Measurements from ENCODE around the gene MRS2.

The MRS2 gene

DNA sequence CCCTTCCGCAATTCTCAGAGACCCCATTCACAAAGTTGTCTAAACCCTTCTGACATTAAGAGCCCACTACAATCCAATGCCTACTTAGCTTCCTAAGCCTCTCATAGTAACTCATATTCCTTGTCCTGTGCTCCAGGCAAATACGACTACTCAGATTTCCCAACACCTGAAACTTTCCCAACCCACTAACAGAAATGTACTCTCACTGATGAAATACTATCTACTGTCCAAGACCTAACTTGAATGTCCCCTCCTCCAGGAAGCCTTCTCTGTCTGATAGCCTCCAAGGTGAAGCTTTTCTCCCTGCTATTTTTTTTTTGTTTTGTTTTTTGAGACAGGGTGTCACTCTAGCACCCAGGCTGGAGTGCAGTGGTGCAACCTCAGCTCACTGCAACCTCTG is 56.2 kb downstream of the MRS2 start:
- TF ChIP-seq, protein P1, sequence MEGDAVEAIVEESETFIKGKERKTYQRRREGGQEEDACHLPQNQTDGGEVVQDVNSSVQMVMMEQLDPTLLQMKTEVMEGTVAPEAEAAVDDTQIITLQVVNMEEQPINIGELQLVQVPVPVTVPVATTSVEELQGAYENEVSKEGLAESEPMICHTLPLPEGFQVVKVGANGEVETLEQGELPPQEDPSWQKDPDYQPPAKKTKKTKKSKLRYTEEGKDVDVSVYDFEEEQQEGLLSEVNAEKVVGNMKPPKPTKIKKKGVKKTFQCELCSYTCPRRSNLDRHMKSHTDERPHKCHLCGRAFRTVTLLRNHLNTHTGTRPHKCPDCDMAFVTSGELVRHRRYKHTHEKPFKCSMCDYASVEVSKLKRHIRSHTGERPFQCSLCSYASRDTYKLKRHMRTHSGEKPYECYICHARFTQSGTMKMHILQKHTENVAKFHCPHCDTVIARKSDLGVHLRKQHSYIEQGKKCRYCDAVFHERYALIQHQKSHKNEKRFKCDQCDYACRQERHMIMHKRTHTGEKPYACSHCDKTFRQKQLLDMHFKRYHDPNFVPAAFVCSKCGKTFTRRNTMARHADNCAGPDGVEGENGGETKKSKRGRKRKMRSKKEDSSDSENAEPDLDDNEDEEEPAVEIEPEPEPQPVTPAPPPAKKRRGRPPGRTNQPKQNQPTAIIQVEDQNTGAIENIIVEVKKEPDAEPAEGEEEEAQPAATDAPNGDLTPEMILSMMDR (IDR thresholded peaks at IDR 0.05; ENCODE audit: insufficient read depth, low read length, poor library complexity, severe bottlenecking), result no peak

DNA sequence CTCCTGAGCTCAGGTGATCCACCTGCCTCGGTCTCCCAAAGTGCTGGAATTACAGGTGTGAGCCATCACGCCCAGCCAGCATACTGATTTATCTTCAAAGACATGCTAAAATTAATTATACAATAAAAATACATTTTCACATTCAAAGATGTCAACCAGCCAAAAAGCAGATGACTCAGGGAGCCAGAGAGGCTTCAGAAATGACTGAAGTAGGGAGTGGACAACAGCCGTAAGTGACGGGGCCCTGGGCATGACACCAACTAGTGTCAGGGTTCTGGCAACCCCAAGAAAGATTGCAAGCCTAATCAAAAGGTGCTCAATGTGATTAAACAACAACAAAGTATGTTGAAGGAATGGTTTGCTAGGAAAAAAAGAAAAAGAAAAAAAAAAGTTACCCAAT is 58.2 kb downstream of the MRS2 start:
- no peaks in the 10 kb centered on the region for H3K27me3 ChIP-seq (replicated peaks; ENCODE audit: control insufficient read depth, insufficient read depth, low read length)
- no peak overlapping the region for H3K4me3 ChIP-seq (replicated peaks; ENCODE audit: low read depth, low read length)
- TF ChIP-seq, protein P1 (IDR thresholded peaks at IDR 0.05; ENCODE audit: insufficient read depth, low read length, poor library complexity, severe bottlenecking), result no peak

More for the DNA sequence above, 56.2 kb downstream of the MRS2 start:
- Histone ChIP-seq H3K36me3 (ENCODE audit: control insufficient read depth, insufficient read depth, low read length) (no peaks in the 10 kb centered on the region), H3K4me3 (replicated peaks; ENCODE audit: low read depth, low read length) (no peak overlapping the region), H3K27me3 (replicated peaks; ENCODE audit: control insufficient read depth, insufficient read depth, low read length) (no peaks in the 10 kb centered on the region)
- DNase-seq (ENCODE audit: extremely low read depth, insufficient read length), result no peak

DNA sequence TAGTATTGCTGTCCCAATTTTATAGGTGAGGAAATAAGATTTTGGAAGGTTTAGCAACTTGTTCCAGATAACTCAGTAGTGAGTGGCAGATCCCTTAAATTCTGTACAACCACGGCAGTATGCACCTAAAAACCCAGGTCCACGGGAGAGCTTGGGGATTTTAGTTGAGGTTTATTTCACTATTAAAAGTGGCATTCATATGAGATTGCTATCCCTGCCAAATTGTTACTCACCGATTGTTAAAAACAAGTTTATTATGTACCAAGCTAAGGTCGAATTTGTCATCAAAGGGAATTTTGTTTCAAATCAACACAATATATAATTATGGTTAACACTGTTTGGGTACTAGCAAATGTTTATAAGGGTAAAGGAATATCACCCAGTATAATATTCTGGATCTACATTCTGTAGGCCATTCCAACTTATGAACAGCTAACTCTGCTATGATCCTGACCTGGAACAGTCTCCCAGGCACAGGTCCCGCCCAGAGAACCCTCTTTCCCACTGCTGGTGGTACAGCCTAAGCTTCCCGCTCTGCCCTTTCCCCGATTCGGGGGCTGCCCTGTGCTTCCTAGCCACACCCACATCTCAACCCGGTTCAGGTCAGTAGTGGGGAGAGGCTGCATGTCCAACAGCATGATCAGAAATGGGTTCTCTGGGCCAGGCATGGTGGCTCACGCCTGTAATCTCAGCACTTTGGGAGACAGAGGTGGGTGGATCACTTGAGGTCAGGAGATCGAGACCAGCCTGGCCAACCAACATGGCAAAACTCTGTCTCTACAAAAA is 61.7 kb downstream of the MRS2 start:
- no peaks in the 10 kb centered on the region for H3K36me3 ChIP-seq (ENCODE audit: control insufficient read depth, insufficient read depth, low read length)
- TF ChIP-seq, protein P1 (IDR thresholded peaks at IDR 0.05; ENCODE audit: insufficient read depth, low read length, poor library complexity, severe bottlenecking), result no peak
- H3K4me3 ChIP-seq (replicated peaks; ENCODE audit: low read depth, low read length), result no peak overlapping the region
- no peak for DNase-seq (ENCODE audit: extremely low read depth, insufficient read length)
- no peaks in the 10 kb centered on the region for H3K27me3 ChIP-seq (replicated peaks; ENCODE audit: control insufficient read depth, insufficient read depth, low read length)

More for the DNA sequence above, 58.2 kb downstream of the MRS2 start:
- DNase-seq (ENCODE audit: extremely low read depth, insufficient read length), result no peak
- H3K36me3 ChIP-seq (ENCODE audit: control insufficient read depth, insufficient read depth, low read length), result no peaks in the 10 kb centered on the region

DNA sequence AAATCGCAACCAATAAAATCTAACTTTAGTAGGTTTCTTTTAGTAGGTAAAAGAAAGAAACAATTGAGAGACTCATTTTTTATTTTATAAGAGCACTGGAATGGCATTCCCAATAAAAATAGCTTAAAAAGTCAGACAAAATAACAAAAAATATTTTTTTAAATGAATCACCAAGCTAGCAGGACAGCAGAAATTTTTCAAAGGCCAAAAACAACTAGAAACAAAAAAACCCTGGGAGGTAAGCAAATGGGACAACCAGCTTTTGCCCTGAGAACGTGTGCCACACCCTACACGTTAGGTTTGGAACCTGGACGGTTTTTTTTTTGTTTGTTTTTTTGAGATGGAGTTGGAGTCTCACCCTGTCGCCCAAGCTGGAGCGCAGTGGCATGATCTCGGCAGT is 67.1 kb downstream of the MRS2 start:
- Histone ChIP-seq H3K27me3 (replicated peaks; ENCODE audit: control insufficient read depth, insufficient read depth, low read length) (no peaks in the 10 kb centered on the region), H3K36me3 (ENCODE audit: control insufficient read depth, insufficient read depth, low read length) (no peaks in the 10 kb centered on the region), H3K4me3 (replicated peaks; ENCODE audit: low read depth, low read length) (no peak overlapping the region)
- DNase-seq (ENCODE audit: extremely low read depth, insufficient read length), result no peak
- TF ChIP-seq, protein P1 (IDR thresholded peaks at IDR 0.05; ENCODE audit: insufficient read depth, low read length, poor library complexity, severe bottlenecking), result no peak

GRCh38 chr6:24472181-24472580 is 69.4 kb downstream of the MRS2 start:
- Histone ChIP-seq H3K36me3 (ENCODE audit: control insufficient read depth, insufficient read depth, low read length) (no peaks in the 10 kb centered on the region), H3K27me3 (replicated peaks; ENCODE audit: control insufficient read depth, insufficient read depth, low read length) (no peaks in the 10 kb centered on the region), H3K4me3 (replicated peaks; ENCODE audit: low read depth, low read length) (no peak overlapping the region)
- DNase-seq (ENCODE audit: extremely low read depth, insufficient read length), result no peak
- TF ChIP-seq, protein P1 (IDR thresholded peaks at IDR 0.05; ENCODE audit: insufficient read depth, low read length, poor library complexity, severe bottlenecking), result no peak
